Skin epidermis (tissue), 12 donors: ENCODE data around the gene TRIM47.

Source experiments
- H3K27ac ChIP-seq, 21 experiments: fragments of 200-600 bp; sonication (generic) in 11 of 21; one replicate each; pipeline ENCODE4 v1.5.0; 2020; ENCODE audit warnings: mild to moderate bottlenecking in 3 of 21, inconsistent platforms in 2 of 21, moderate library complexity in 2 of 21
- H3K4me3 ChIP-seq, 7 experiments: fragments of 200-600 bp; sonication (generic) in 2 of 7; one replicate each; pipeline ENCODE4 v1.5.0; 2020; ENCODE audit warnings: inconsistent platforms in 2 of 7, mild to moderate bottlenecking in 2 of 7, moderate library complexity in 1 of 7

TRIM47 gene

GRCh38 chr17:75850928-75851692 is 27.3 kb downstream of the TRIM47 start:
- H3K27ac ChIP-seq = peak overlapping the region in 4 of 21 experiments; percentile 17 to 46 (median 26)
- H3K4me3 ChIP-seq = no peak overlapping the region

- peak overlapping the region in 7 of 21 experiments; percentile 0 to 69 (median 48) for H3K27ac ChIP-seq
- no peak overlapping the region for H3K4me3 ChIP-seq
Observed at GRCh38 chr17:75849724-75850123, 28.7 kb downstream of the TRIM47 start.

- H3K4me3 ChIP-seq = no peak overlapping the region
- peak overlapping the region in 17 of 21 experiments; percentile 0 to 69 (median 46) for H3K27ac ChIP-seq
Observed at GRCh38 chr17:75849279-75849646, 29.1 kb downstream of the TRIM47 start.

- H3K4me3 ChIP-seq = no peak overlapping the region
Observed at GRCh38 chr17:75848523-75849278, 29.7 kb downstream of the TRIM47 start.

GRCh38 chr17:75847614-75848522 is 30.5 kb downstream of the TRIM47 start:
- H3K27ac ChIP-seq = peak overlapping the region in 14 of 21 experiments; percentile 3 to 71 (median 40)
- no peak overlapping the region for H3K4me3 ChIP-seq

More at GRCh38 chr17:75848523-75849278, 29.7 kb downstream of the TRIM47 start:
- H3K27ac ChIP-seq = peak overlapping the region in 18 of 21 experiments; percentile 0 to 69 (median 45)

- H3K4me3 ChIP-seq = no peak overlapping the region
- H3K27ac ChIP-seq = peak overlapping the region in 16 of 21 experiments; percentile 5 to 97 (median 88)
Observed at GRCh38 chr17:75846692-75847613, 31.4 kb downstream of the TRIM47 start.

GRCh38 chr17:75845933-75846691 is 32.3 kb downstream of the TRIM47 start:
- H3K27ac ChIP-seq = peak overlapping the region in 19 of 21 experiments; percentile 71 to 97 (median 90)

GRCh38 chr17:75845058-75845711 is 33.2 kb downstream of the TRIM47 start:
- H3K27ac ChIP-seq = peak overlapping the region in 20 of 21 experiments; percentile 71 to 97 (median 90)
- H3K4me3 ChIP-seq = peak overlapping the region in 1 of 7 experiments; percentile 42

More at GRCh38 chr17:75845933-75846691, 32.3 kb downstream of the TRIM47 start:
- H3K4me3 ChIP-seq = no peak overlapping the region

- Histone ChIP-seq H3K4me3 (peak overlapping the region; percentile 22 to 46 (median 36)), H3K27ac (peak overlapping the region; percentile 16 to 97 (median 89))
Observed at GRCh38 chr17:75844530-75845057, 33.8 kb downstream of the TRIM47 start.

- H3K4me3 ChIP-seq = peak within 1 kb of the TSS; percentile 22 to 46 (median 36)
Observed at GRCh38 chr17:75843577-75844529, 34.5 kb downstream of the TRIM47 start, which contains the start of gene UNC13D. TSS of gene UNC13D (minus strand) at chr17:75844404. CDS start at chr17:75844337, 67 bp downstream.

GRCh38 chr17:75842963-75843576 is 35.3 kb downstream of the TRIM47 start:
- peak overlapping the region; percentile 22 to 46 (median 36) for H3K4me3 ChIP-seq
- H3K27ac ChIP-seq = peak overlapping the region in 20 of 21 experiments; percentile 71 to 97 (median 90)

More at GRCh38 chr17:75843577-75844529, 34.5 kb downstream of the TRIM47 start, which contains the start of gene UNC13D:
- H3K27ac ChIP-seq = peak within 1 kb of the TSS; percentile 16 to 97 (median 89)

- Histone ChIP-seq H3K4me3 (peak overlapping the region in 3 of 7 experiments; percentile 32 to 44 (median 42)), H3K27ac (peak overlapping the region in 14 of 21 experiments; percentile 71 to 96 (median 90))
Observed at GRCh38 chr17:75842411-75842810, 36.0 kb downstream of the TRIM47 start.

GRCh38 chr17:75840799-75841164 is 37.6 kb downstream of the TRIM47 start:
- Histone ChIP-seq H3K27ac (no peak overlapping the region), H3K4me3 (no peak overlapping the region)

GRCh38 chr17:75839942-75840798 is 38.2 kb downstream of the TRIM47 start:
- no peak overlapping the region for H3K27ac ChIP-seq
- H3K4me3 ChIP-seq = no peak overlapping the region
